Activated T-helper 2 cell treated with anti-CD3 and anti-CD28 coated beads, Interferon-gamma antibody, Interleukin-2, Interleukin-4, amounts not matched to agents 10 μg/mL and 5 μg/mL and 100 μg/mL, durations not matched to agents 14 hours and 24 hours and 36 hours (primary cell): ENCODE results near the gene F2R. TPM values are rescaled to one million over a fixed set of nuclear protein-coding genes. Genes with fewer than 3 reads are reported as not detected.

Source experiments
- DNase-seq: peaks from one replicate; pipeline ENCODE4 v3.0.0; 2021; ENCODE audit warnings: low spot score
- H3K27ac Mint-ChIP-seq: one replicate; pipeline ENCODE4 v1.8.0; 2021; ENCODE audit warnings: mixed read lengths
- H3K27me3 Mint-ChIP-seq: one replicate; pipeline ENCODE4 v1.8.0; 2021; ENCODE audit warnings: low read depth, mixed read lengths
- H3K36me3 Mint-ChIP-seq: one replicate; pipeline ENCODE4 v1.8.0; 2021; ENCODE audit warnings: low read depth, mixed read lengths
- H3K4me1 Mint-ChIP-seq: one replicate; pipeline ENCODE4 v1.8.0; 2021; ENCODE audit warnings: low read depth, mixed read lengths
- H3K4me3 Mint-ChIP-seq: one replicate; pipeline ENCODE4 v1.8.0; 2021; ENCODE audit warnings: low read depth, mild to moderate bottlenecking, moderate library complexity, mixed read lengths
- H3K9me3 Mint-ChIP-seq: one replicate; pipeline ENCODE4 v1.8.0; 2021; ENCODE audit warnings: mixed read lengths
- intact Hi-C: fragments of 100-400 bp; cut with micrococcal nuclease; formaldehyde crosslinking; loops from one replicate; pipeline ENCODE4 v1.15.1; 2023
- total RNA-seq: library from RNA; stranded (reverse); gene quantifications from 2 replicates; pipeline ENCODE4 v1.2.3, GENCODE V29; 2022

F2R gene
- total RNA-seq, 1 donor from 2014 or later, result 3.3 TPM

- Mint-ChIP-seq H3K4me3 (no peak overlapping the region), H3K36me3 (peaks cover 51% of the 10 kb centered on the region), H3K27ac (no peak overlapping the region), H3K4me1 (peaks cover 17% of the 10 kb centered on the region), H3K9me3 (no peaks in the 10 kb centered on the region), H3K27me3 (no peaks in the 10 kb centered on the region)
- intact Hi-C loops, result no loop called here
- no peak for DNase-seq
Measured at GRCh38 chr5:76693141-76693540, 22.8 kb upstream of the F2R start.

- intact Hi-C loops, result no loop called here
- peaks cover 17% of the 10 kb centered on the region for H3K4me1 Mint-ChIP-seq
- no peak overlapping the region for H3K4me3 Mint-ChIP-seq
- H3K27me3 Mint-ChIP-seq, result no peaks in the 10 kb centered on the region
- H3K9me3 Mint-ChIP-seq, result no peaks in the 10 kb centered on the region
- no peak for DNase-seq
- no peak overlapping the region for H3K27ac Mint-ChIP-seq
- H3K36me3 Mint-ChIP-seq, result peaks cover 54% of the 10 kb centered on the region
Measured at GRCh38 chr5:76694317-76694716, 21.6 kb upstream of the F2R start.

DNA sequence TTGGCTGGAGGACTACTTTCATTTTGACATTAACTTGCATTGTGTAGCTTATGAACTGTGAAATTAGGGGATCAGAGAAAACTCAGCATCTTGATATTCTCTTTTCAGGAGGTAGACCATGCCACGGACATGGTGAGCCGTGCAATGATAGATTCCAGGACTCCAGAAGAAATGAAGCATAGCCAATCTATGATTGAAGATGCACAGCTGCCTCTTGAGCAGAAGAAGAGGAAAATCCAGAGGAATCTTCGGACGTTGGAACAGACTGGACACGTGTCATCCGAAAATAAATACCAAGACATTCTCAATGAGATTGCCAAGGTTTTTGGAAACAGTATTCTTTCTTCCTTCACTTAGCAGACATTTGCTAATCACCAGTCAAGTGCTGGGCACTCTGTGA lies 20.6 kb upstream of the F2R start:
- intact Hi-C loops, result no loop called here
- Mint-ChIP-seq H3K27ac (no peak overlapping the region), H3K4me3 (no peak overlapping the region), H3K27me3 (no peaks in the 10 kb centered on the region), H3K36me3 (peaks cover 45% of the 10 kb centered on the region), H3K9me3 (no peaks in the 10 kb centered on the region), H3K4me1 (peaks cover 15% of the 10 kb centered on the region)
- no peak for DNase-seq

DNA sequence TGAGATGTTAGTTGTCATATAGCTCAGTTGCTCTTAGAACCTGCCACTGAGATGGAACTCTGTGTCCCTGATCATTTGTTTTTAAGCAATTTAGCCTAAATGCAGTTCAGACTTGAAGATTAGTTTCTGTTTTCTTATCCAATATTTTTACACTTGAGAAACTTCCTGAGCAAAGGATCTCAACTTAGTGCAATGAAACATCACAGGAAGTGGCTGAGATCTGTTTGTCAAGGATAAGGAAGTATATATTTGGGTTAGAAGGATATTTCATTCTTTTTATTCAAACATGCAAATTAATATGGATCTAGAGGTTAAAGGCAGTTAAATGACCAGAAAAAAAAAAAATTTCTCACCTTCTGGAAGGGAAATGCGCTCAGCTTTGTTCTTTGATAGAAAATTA lies 19.7 kb upstream of the F2R start:
- Mint-ChIP-seq H3K27me3 (no peaks in the 10 kb centered on the region), H3K36me3 (peaks cover 45% of the 10 kb centered on the region), H3K27ac (no peak overlapping the region), H3K4me1 (peaks cover 9% of the 10 kb centered on the region), H3K9me3 (no peaks in the 10 kb centered on the region), H3K4me3 (no peak overlapping the region)
- intact Hi-C loops, result no loop called here
- no peak for DNase-seq

- H3K27ac Mint-ChIP-seq, result no peak overlapping the region
- H3K9me3 Mint-ChIP-seq, result no peaks in the 10 kb centered on the region
- no peaks in the 10 kb centered on the region for H3K27me3 Mint-ChIP-seq
- H3K36me3 Mint-ChIP-seq, result peaks cover 56% of the 10 kb centered on the region
- no peak for DNase-seq
- H3K4me3 Mint-ChIP-seq, result no peak overlapping the region
- H3K4me1 Mint-ChIP-seq, result peaks cover 3% of the 10 kb centered on the region
- intact Hi-C loops, result no loop called here
Measured at GRCh38 chr5:76697670-76698069, 18.3 kb upstream of the F2R start.

DNA sequence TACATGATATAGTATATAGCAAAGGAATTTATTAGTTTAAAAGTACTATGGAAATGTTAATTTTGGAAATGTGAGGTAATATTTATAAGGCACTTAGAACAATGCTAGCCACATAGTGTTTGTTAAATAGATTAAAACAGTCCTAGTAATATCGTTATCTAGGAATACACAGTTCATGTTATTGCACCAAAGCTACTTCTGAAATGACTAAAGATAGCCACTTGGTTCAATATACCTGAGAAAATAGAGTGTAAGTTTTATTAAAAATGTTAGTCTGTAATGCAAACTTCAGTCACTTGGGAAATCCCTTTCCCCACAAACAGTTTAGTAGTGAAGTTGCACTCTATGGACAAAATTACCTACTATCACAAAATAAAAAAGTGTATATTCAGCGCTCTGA lies 15.4 kb upstream of the F2R start:
- DNase-seq, result no peak
- Mint-ChIP-seq H3K4me1 (peaks cover 4% of the 10 kb centered on the region), H3K27me3 (no peaks in the 10 kb centered on the region), H3K9me3 (no peaks in the 10 kb centered on the region), H3K4me3 (no peak overlapping the region), H3K27ac (no peak overlapping the region), H3K36me3 (peaks cover 44% of the 10 kb centered on the region)
- intact Hi-C loops, result no loop called here

- Mint-ChIP-seq H3K4me3 (no peak overlapping the region), H3K4me1 (peaks cover 4% of the 10 kb centered on the region), H3K27ac (no peak overlapping the region), H3K9me3 (no peaks in the 10 kb centered on the region), H3K27me3 (no peaks in the 10 kb centered on the region), H3K36me3 (peaks cover 37% of the 10 kb centered on the region)
- DNase-seq, result no peak
- intact Hi-C loops, result no loop called here
Measured at GRCh38 chr5:76701298-76701697, 14.6 kb upstream of the F2R start.

DNA sequence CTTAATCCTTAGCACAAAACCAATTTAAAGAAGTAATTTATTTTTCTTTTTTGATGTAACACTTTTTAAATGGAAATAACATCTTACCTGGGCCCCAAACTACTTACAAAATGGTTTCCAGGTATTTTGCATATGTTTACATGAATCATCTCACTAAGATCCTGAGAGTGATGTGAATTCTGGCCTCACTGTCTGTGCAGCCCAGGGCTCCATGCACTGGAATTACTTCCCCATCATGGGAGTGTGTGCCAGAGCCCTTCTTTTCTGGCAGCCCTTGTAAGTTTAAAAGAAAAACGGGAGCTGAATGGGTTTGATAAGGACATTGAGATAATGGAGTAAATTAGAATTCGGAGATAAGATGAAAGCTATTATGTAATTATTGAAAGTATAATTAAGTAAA lies 12.2 kb upstream of the F2R start:
- Mint-ChIP-seq H3K27me3 (no peaks in the 10 kb centered on the region), H3K27ac (no peak overlapping the region), H3K36me3 (peaks cover 32% of the 10 kb centered on the region), H3K4me1 (peaks cover 4% of the 10 kb centered on the region), H3K9me3 (no peaks in the 10 kb centered on the region), H3K4me3 (no peak overlapping the region)
- no peak for DNase-seq
- intact Hi-C loops, result no loop called here

DNA sequence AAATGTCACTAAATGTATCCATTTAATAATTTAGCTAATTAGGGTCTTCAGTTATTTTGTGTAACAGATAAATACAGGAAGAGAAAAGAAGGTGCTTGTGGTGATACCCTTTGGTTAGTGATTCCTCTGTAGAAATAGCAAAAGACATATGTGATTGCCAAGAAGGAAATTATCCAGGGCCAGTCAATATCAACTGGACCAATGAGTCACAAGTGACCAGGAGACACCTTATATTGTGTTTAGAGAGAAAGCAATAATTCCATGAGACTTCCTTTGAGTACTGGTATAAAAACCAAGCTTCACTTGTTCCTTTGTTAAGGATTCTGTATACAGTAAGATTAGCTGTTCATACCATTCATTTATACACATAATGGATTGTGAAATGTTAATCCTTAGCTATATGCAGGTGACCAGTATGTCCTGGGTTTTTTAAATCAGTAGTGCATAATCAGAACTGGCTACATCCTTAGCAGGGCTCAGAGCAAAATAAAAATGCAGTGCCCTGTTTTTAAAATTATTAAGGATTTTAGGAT lies 11.7 kb upstream of the F2R start:
- Mint-ChIP-seq H3K9me3 (no peaks in the 10 kb centered on the region), H3K4me3 (no peak overlapping the region), H3K27me3 (no peaks in the 10 kb centered on the region), H3K36me3 (peaks cover 29% of the 10 kb centered on the region), H3K27ac (no peak overlapping the region), H3K4me1 (peaks cover 4% of the 10 kb centered on the region)
- DNase-seq, result no peak
- intact Hi-C loops, result no loop called here

DNA sequence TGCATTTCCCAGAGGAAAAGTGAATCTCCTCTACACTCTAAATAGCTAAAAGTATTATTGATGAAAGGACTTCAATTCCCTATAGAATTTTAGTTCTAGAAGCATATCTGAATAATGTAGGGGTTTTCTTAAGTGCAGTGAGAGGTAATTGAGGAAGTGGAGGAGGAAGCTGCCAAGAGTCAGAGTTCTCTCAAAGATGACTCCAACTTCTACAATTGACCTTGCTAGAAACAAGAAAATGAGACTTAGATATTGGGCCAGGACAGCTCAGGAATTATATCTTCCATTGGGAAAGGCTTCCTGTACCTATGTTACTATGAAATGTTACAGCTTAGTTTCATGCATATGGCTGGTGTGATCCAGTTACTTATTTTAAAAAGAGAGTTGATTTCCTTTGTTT lies 10.4 kb upstream of the F2R start:
- Mint-ChIP-seq H3K27ac (no peak overlapping the region), H3K27me3 (no peaks in the 10 kb centered on the region), H3K4me3 (no peak overlapping the region)

DNA sequence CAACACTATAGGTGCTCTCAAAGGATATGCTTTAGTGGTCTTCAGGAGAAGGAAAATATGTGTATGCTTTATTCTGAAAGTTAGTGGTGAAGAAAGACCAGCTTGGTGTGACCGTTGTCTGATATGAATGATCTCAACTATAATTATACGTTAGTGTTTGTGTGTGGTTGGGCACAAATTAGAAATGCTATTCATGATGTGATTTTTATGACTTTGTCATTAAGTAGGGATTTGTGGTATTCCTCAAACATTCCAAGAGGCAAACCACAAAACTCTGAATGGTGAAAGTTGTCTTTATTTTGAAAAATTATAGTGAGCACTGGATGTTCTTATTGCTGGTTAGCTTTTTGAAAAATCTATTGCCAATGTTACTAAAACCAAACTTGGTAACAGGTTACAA lies 6.2 kb upstream of the F2R start:
- Mint-ChIP-seq H3K9me3 (no peaks in the 10 kb centered on the region), H3K27me3 (peaks cover 13% of the 10 kb centered on the region), H3K4me1 (peaks cover 28% of the 10 kb centered on the region), H3K4me3 (no peak overlapping the region), H3K27ac (no peak overlapping the region), H3K36me3 (peaks cover 8% of the 10 kb centered on the region)
- no peak for DNase-seq
- intact Hi-C loops, result loop anchor here (2.0 kb wide), 1 partner anchor 19 kb away; no protein-coding TSS in a partner anchor

More for the DNA sequence above, 10.4 kb upstream of the F2R start:
- no peak for DNase-seq
- intact Hi-C loops, result no loop called here
- H3K9me3 Mint-ChIP-seq, result no peaks in the 10 kb centered on the region
- H3K36me3 Mint-ChIP-seq, result peaks cover 27% of the 10 kb centered on the region
- H3K4me1 Mint-ChIP-seq, result peaks cover 6% of the 10 kb centered on the region

- no peak overlapping the region for H3K27ac Mint-ChIP-seq
- H3K4me1 Mint-ChIP-seq, result peaks cover 28% of the 10 kb centered on the region
- intact Hi-C loops, result loop anchor here (2.0 kb wide), 1 partner anchor 20 kb away; no protein-coding TSS in a partner anchor
- peaks cover 8% of the 10 kb centered on the region for H3K36me3 Mint-ChIP-seq
- H3K27me3 Mint-ChIP-seq, result peaks cover 13% of the 10 kb centered on the region
- H3K9me3 Mint-ChIP-seq, result no peaks in the 10 kb centered on the region
- DNase-seq, result no peak
- H3K4me3 Mint-ChIP-seq, result no peak overlapping the region
Measured at GRCh38 chr5:76710991-76711390, 4.9 kb upstream of the F2R start.

GRCh38 chr5:76714751-76715485 lies 1.0 kb upstream of the F2R start:
- H3K4me3 Mint-ChIP-seq, result peak overlapping the region; percentile 76
- no peak overlapping the region for H3K27ac Mint-ChIP-seq
- H3K27me3 Mint-ChIP-seq, result peaks cover 25% of the 10 kb centered on the region
- no peaks in the 10 kb centered on the region for H3K9me3 Mint-ChIP-seq
- intact Hi-C loops, result loop anchor here (5.0 kb wide), 1 partner anchor 113 kb away; no protein-coding TSS in a partner anchor
- no peak for DNase-seq
- H3K4me1 Mint-ChIP-seq, result peaks cover 41% of the 10 kb centered on the region
- peaks cover 3% of the 10 kb centered on the region for H3K36me3 Mint-ChIP-seq
